ENCODE measurements around the gene CXCR6. TPM values are rescaled to one million over a fixed set of nuclear protein-coding genes. Genes with fewer than 3 reads are reported as not detected.

Gene CXCR6
- under 1 TPM in 5 of 6 donors, not detected in 1; 0.12 to 0.73 (median 0.27) TPM for polyA plus RNA-seq (ENCODE audit: low read depth in 6 of 6)

- H3K4me1 Mint-ChIP-seq, result peaks cover 0 to 10% (median 10%) of the 10 kb centered on the region in 3 donors
- no peak for DNase-seq
Measured at GRCh38 chr3:45943207-45943846, at the start of gene CXCR6. TSS of gene CXCR6 (plus strand) at chr3:45943464. CDS start at chr3:45946482, 3,018 bp downstream.

GRCh38 chr3:45894015-45894414 lies 49.2 kb upstream of the CXCR6 start:
- peak in 1 of 2 donors; percentile 22 for ATAC-seq (ENCODE audit: low read depth in 2 of 2)
- peaks cover 33 to 59% (median 47%) of the 10 kb centered on the region in 3 donors for H3K4me1 Mint-ChIP-seq
- peaks cover 0 to 2% (median 0%) of the 10 kb centered on the region in 7 donors for H3K9me3 Mint-ChIP-seq
- peak; percentile 28 for DNase-seq
- H3K4me3 Mint-ChIP-seq, result peak overlapping the region in 7 of 8 donors; percentile 44 to 85 (median 67)
- H3K36me3 Mint-ChIP-seq, result peaks cover 0 to 7% of the 10 kb centered on the region in 2 donors
- H3K27me3 Mint-ChIP-seq, result no peaks in the 10 kb centered on the region
- peak overlapping the region in 5 of 6 donors; percentile 75 to 95 (median 90) for H3K27ac Mint-ChIP-seq

More at GRCh38 chr3:45943207-45943846, at the start of gene CXCR6:
- Mint-ChIP-seq H3K27ac (peak within 1 kb of the TSS in 1 of 6 donors; percentile 38), H3K36me3 (peaks cover 5 to 9% of the 10 kb centered on the region in 2 donors), H3K9me3 (no peaks in the 10 kb centered on the region), H3K4me3 (no peak within 1 kb of the TSS), H3K27me3 (no peaks in the 10 kb centered on the region)
- no peak for ATAC-seq (ENCODE audit: low read depth in 2 of 2)

- peaks cover 0 to 2% (median 0%) of the 10 kb centered on the region in 7 donors for H3K9me3 Mint-ChIP-seq
- peaks cover 29 to 43% (median 33%) of the 10 kb centered on the region in 3 donors for H3K4me1 Mint-ChIP-seq
- no peak for DNase-seq
- H3K4me3 Mint-ChIP-seq, result no peak overlapping the region
- peak overlapping the region in 1 of 6 donors; percentile 25 for H3K27ac Mint-ChIP-seq
- no peaks in the 10 kb centered on the region for H3K27me3 Mint-ChIP-seq
- H3K36me3 Mint-ChIP-seq, result peaks cover 0 to 7% of the 10 kb centered on the region in 2 donors
- ATAC-seq (ENCODE audit: low read depth in 2 of 2), result no peak
Measured at GRCh38 chr3:45895686-45896468, 47.4 kb upstream of the CXCR6 start.

GRCh38 chr3:45896956-45897355 lies 46.3 kb upstream of the CXCR6 start:
- no peak for DNase-seq
- H3K9me3 Mint-ChIP-seq, result peaks cover 0 to 2% (median 0%) of the 10 kb centered on the region in 7 donors
- no peaks in the 10 kb centered on the region for H3K27me3 Mint-ChIP-seq
- peaks cover 29 to 32% (median 32%) of the 10 kb centered on the region in 3 donors for H3K4me1 Mint-ChIP-seq
- no peak overlapping the region for H3K27ac Mint-ChIP-seq
- H3K36me3 Mint-ChIP-seq, result peaks cover 5 to 7% of the 10 kb centered on the region in 2 donors
- H3K4me3 Mint-ChIP-seq, result no peak overlapping the region
- ATAC-seq (ENCODE audit: low read depth in 2 of 2), result no peak

GRCh38 chr3:45904931-45905330 lies 38.3 kb upstream of the CXCR6 start:
- H3K9me3 Mint-ChIP-seq, result peaks cover 0 to 2% (median 0%) of the 10 kb centered on the region in 7 donors
- DNase-seq (peak; percentile 49), ATAC-seq (ENCODE audit: low read depth in 2 of 2) (peak; percentile 91 to 93)
- peaks cover 11 to 13% of the 10 kb centered on the region in 2 donors for H3K36me3 Mint-ChIP-seq
- H3K27ac Mint-ChIP-seq, result peak overlapping the region; percentile 23 to 91 (median 76)
- H3K4me3 Mint-ChIP-seq, result peak overlapping the region in 5 of 8 donors; percentile 2 to 27 (median 14)
- peaks cover 22 to 33% (median 31%) of the 10 kb centered on the region in 3 donors for H3K4me1 Mint-ChIP-seq
- H3K27me3 Mint-ChIP-seq, result no peaks in the 10 kb centered on the region

- no peak for ATAC-seq (ENCODE audit: low read depth in 2 of 2)
- Mint-ChIP-seq H3K27me3 (no peaks in the 10 kb centered on the region), H3K27ac (peak overlapping the region in 1 of 6 donors; percentile 79), H3K4me1 (peaks cover 27 to 39% (median 36%) of the 10 kb centered on the region in 3 donors), H3K36me3 (peaks cover 11 to 19% of the 10 kb centered on the region in 2 donors), H3K4me3 (peak overlapping the region in 1 of 8 donors; percentile 2), H3K9me3 (peaks cover 0 to 2% (median 0%) of the 10 kb centered on the region in 7 donors)
- DNase-seq, result no peak
Measured at GRCh38 chr3:45905755-45906154, 37.5 kb upstream of the CXCR6 start.

- peaks cover 0 to 2% (median 0%) of the 10 kb centered on the region in 7 donors for H3K9me3 Mint-ChIP-seq
- peaks cover 27 to 39% (median 36%) of the 10 kb centered on the region in 3 donors for H3K4me1 Mint-ChIP-seq
- H3K27ac Mint-ChIP-seq, result peak overlapping the region in 3 of 6 donors; percentile 42 to 91 (median 83)
- no peaks in the 10 kb centered on the region for H3K27me3 Mint-ChIP-seq
- ATAC-seq (ENCODE audit: low read depth in 2 of 2), result no peak
- no peak for DNase-seq
- H3K4me3 Mint-ChIP-seq, result peak overlapping the region in 1 of 8 donors; percentile 48
- H3K36me3 Mint-ChIP-seq, result peaks cover 8 to 19% of the 10 kb centered on the region in 2 donors
Measured at GRCh38 chr3:45906681-45907407, 36.4 kb upstream of the CXCR6 start.

- ATAC-seq (ENCODE audit: low read depth in 2 of 2) (no peak), DNase-seq (no peak)
Measured at GRCh38 chr3:45907769-45908705, 35.2 kb upstream of the CXCR6 start.

GRCh38 chr3:45908761-45909160 lies 34.5 kb upstream of the CXCR6 start:
- H3K27ac Mint-ChIP-seq, result no peak overlapping the region
- peaks cover 0 to 2% (median 0%) of the 10 kb centered on the region in 7 donors for H3K9me3 Mint-ChIP-seq
- ATAC-seq (ENCODE audit: low read depth in 2 of 2), result no peak
- no peak overlapping the region for H3K4me3 Mint-ChIP-seq
- H3K27me3 Mint-ChIP-seq, result no peaks in the 10 kb centered on the region
- H3K36me3 Mint-ChIP-seq, result peaks cover 12 to 19% of the 10 kb centered on the region in 2 donors
- no peak for DNase-seq
- peaks cover 27 to 39% (median 36%) of the 10 kb centered on the region in 3 donors for H3K4me1 Mint-ChIP-seq

More at GRCh38 chr3:45907769-45908705, 35.2 kb upstream of the CXCR6 start:
- peak overlapping the region in 3 of 6 donors; percentile 28 to 83 (median 76) for H3K27ac Mint-ChIP-seq
- no peak overlapping the region for H3K4me3 Mint-ChIP-seq
- H3K27me3 Mint-ChIP-seq, result no peaks in the 10 kb centered on the region
- peaks cover 0 to 2% (median 0%) of the 10 kb centered on the region in 7 donors for H3K9me3 Mint-ChIP-seq
- H3K4me1 Mint-ChIP-seq, result peaks cover 27 to 39% (median 36%) of the 10 kb centered on the region in 3 donors
- peaks cover 12 to 19% of the 10 kb centered on the region in 2 donors for H3K36me3 Mint-ChIP-seq

- Mint-ChIP-seq H3K4me1 (peaks cover 27 to 38% (median 34%) of the 10 kb centered on the region in 3 donors), H3K27me3 (no peaks in the 10 kb centered on the region), H3K36me3 (peaks cover 12 to 18% of the 10 kb centered on the region in 2 donors), H3K4me3 (no peak overlapping the region), H3K27ac (peak overlapping the region in 3 of 6 donors; percentile 10 to 87 (median 29)), H3K9me3 (peaks cover 0 to 2% (median 0%) of the 10 kb centered on the region in 7 donors)
- ATAC-seq (ENCODE audit: low read depth in 2 of 2) (no peak), DNase-seq (no peak)
Measured at GRCh38 chr3:45909542-45909941, 33.7 kb upstream of the CXCR6 start.

GRCh38 chr3:45910892-45911291 lies 32.4 kb upstream of the CXCR6 start:
- Mint-ChIP-seq H3K4me3 (peak overlapping the region in 1 of 8 donors; percentile 27), H3K36me3 (peaks cover 6 to 11% of the 10 kb centered on the region in 2 donors), H3K4me1 (peaks cover 20 to 33% (median 32%) of the 10 kb centered on the region in 3 donors), H3K27me3 (no peaks in the 10 kb centered on the region), H3K27ac (no peak overlapping the region), H3K9me3 (peaks cover 0 to 2% (median 0%) of the 10 kb centered on the region in 7 donors)
- DNase-seq, result no peak
- ATAC-seq (ENCODE audit: low read depth in 2 of 2), result no peak

All from naive B cell (primary cell).